Muscle layer of duodenum (tissue), 2 donors: ENCODE results near the gene TLX1.
A peak's percentile ranks its signal among the peaks of the same experiment; 100 is the strongest.

Experiments used
- H3K27ac ChIP-seq: one replicate; pipeline ENCODE4 v1.7.0; 2013; ENCODE audit warnings: mild to moderate bottlenecking, low read length
- H3K27me3 ChIP-seq: one replicate; pipeline ENCODE4 v1.7.0; 2013; ENCODE audit warnings: low read depth, mild to moderate bottlenecking, control low read depth, low read length
- H3K36me3 ChIP-seq, 2 donors: one replicate each; pipeline ENCODE4 v1.7.0; 2013; ENCODE audit warnings: low read length in 2 of 2, control low read depth in 1 of 2, mild to moderate bottlenecking in 1 of 2; ENCODE audit not compliant: insufficient read depth in 2 of 2, control insufficient read depth in 1 of 2
- H3K4me1 ChIP-seq, 2 donors: one replicate each; pipeline ENCODE4 v1.7.0; 2013; ENCODE audit warnings: low read length in 2 of 2, mild to moderate bottlenecking in 2 of 2, control low read depth in 1 of 2, moderate library complexity in 1 of 2; ENCODE audit not compliant: insufficient read depth in 2 of 2, control insufficient read depth in 1 of 2
- H3K4me3 ChIP-seq, 2 donors: one replicate each; pipeline ENCODE4 v1.7.0; 2013; ENCODE audit warnings: low read length in 2 of 2, low read depth in 1 of 2, mild to moderate bottlenecking in 1 of 2
- H3K9me3 ChIP-seq, 2 donors: one replicate each; pipeline ENCODE4 v1.7.0; 2013; ENCODE audit warnings: low read length in 2 of 2, control low read depth in 1 of 2, mild to moderate bottlenecking in 1 of 2; ENCODE audit not compliant: control insufficient read depth in 1 of 2
- donor health status: healthy.

TLX1 gene

GRCh38 chr10:101113890-101114403, 17.2 kb upstream of the TLX1 start:
- H3K36me3 ChIP-seq = no peaks in the 10 kb centered on the region
- H3K4me3 ChIP-seq = no peak overlapping the region
- H3K27ac ChIP-seq = no peak overlapping the region
- H3K27me3 ChIP-seq = no peaks in the 10 kb centered on the region
- no peaks in the 10 kb centered on the region for H3K4me1 ChIP-seq
- H3K9me3 ChIP-seq = no peaks in the 10 kb centered on the region

GRCh38 chr10:101114646-101115045, 16.5 kb upstream of the TLX1 start:
- H3K27me3 ChIP-seq = no peaks in the 10 kb centered on the region

GRCh38 chr10:101116754-101117153, 14.3 kb upstream of the TLX1 start:
- no peak overlapping the region for H3K4me3 ChIP-seq
- peaks cover 2% of the 10 kb centered on the region for H3K27me3 ChIP-seq
- H3K27ac ChIP-seq = no peak overlapping the region
- H3K4me1 ChIP-seq = peaks cover 0 to 3% of the 10 kb centered on the region in 2 donors
- H3K36me3 ChIP-seq = no peaks in the 10 kb centered on the region
- H3K9me3 ChIP-seq = no peaks in the 10 kb centered on the region

More at GRCh38 chr10:101114646-101115045, 16.5 kb upstream of the TLX1 start:
- H3K27ac ChIP-seq = no peak overlapping the region
- no peaks in the 10 kb centered on the region for H3K36me3 ChIP-seq
- no peak overlapping the region for H3K4me3 ChIP-seq
- H3K4me1 ChIP-seq = no peaks in the 10 kb centered on the region
- no peaks in the 10 kb centered on the region for H3K9me3 ChIP-seq

GRCh38 chr10:101118031-101118430, 13.1 kb upstream of the TLX1 start:
- Histone ChIP-seq H3K27me3 (peaks cover 14% of the 10 kb centered on the region), H3K9me3 (no peaks in the 10 kb centered on the region), H3K4me1 (peaks cover 0 to 10% of the 10 kb centered on the region in 2 donors), H3K36me3 (no peaks in the 10 kb centered on the region), H3K27ac (no peak overlapping the region), H3K4me3 (no peak overlapping the region)

- no peak overlapping the region for H3K27ac ChIP-seq
Observed at GRCh38 chr10:101120520-101120883, 10.6 kb upstream of the TLX1 start.

GRCh38 chr10:101120884-101121653, 10.0 kb upstream of the TLX1 start:
- no peaks in the 10 kb centered on the region for H3K9me3 ChIP-seq
- peak overlapping the region; percentile 70 to 74 for H3K4me3 ChIP-seq
- peaks cover 38% of the 10 kb centered on the region for H3K27me3 ChIP-seq
- H3K27ac ChIP-seq = no peak overlapping the region
- no peaks in the 10 kb centered on the region for H3K36me3 ChIP-seq
- peaks cover 0 to 18% of the 10 kb centered on the region in 2 donors for H3K4me1 ChIP-seq

More at GRCh38 chr10:101120520-101120883, 10.6 kb upstream of the TLX1 start:
- H3K36me3 ChIP-seq = no peaks in the 10 kb centered on the region
- no peaks in the 10 kb centered on the region for H3K9me3 ChIP-seq
- H3K4me1 ChIP-seq = peaks cover 0 to 18% of the 10 kb centered on the region in 2 donors
- H3K4me3 ChIP-seq = peak overlapping the region; percentile 70 to 74
- peaks cover 35% of the 10 kb centered on the region for H3K27me3 ChIP-seq

GRCh38 chr10:101121654-101122031, 9.5 kb upstream of the TLX1 start:
- peaks cover 0 to 18% of the 10 kb centered on the region in 2 donors for H3K4me1 ChIP-seq
- no peaks in the 10 kb centered on the region for H3K36me3 ChIP-seq
- peaks cover 42% of the 10 kb centered on the region for H3K27me3 ChIP-seq
- no peak overlapping the region for H3K27ac ChIP-seq
- H3K4me3 ChIP-seq = peak overlapping the region; percentile 70 to 74
- no peaks in the 10 kb centered on the region for H3K9me3 ChIP-seq

GRCh38 chr10:101122270-101123084, 8.6 kb upstream of the TLX1 start:
- no peaks in the 10 kb centered on the region for H3K9me3 ChIP-seq
- H3K27me3 ChIP-seq = peaks cover 50% of the 10 kb centered on the region
- peaks cover 0 to 18% of the 10 kb centered on the region in 2 donors for H3K4me1 ChIP-seq
- no peaks in the 10 kb centered on the region for H3K36me3 ChIP-seq
- no peak overlapping the region for H3K4me3 ChIP-seq
- no peak overlapping the region for H3K27ac ChIP-seq

GRCh38 chr10:101123085-101123814, 7.8 kb upstream of the TLX1 start:
- Histone ChIP-seq H3K27ac (no peak overlapping the region), H3K9me3 (no peaks in the 10 kb centered on the region), H3K27me3 (peaks cover 51% of the 10 kb centered on the region), H3K4me1 (peaks cover 0 to 18% of the 10 kb centered on the region in 2 donors), H3K36me3 (no peaks in the 10 kb centered on the region), H3K4me3 (peak overlapping the region in 1 of 2 donors; percentile 48)

GRCh38 chr10:101123815-101124617, 7.1 kb upstream of the TLX1 start:
- Histone ChIP-seq H3K27ac (no peak overlapping the region), H3K27me3 (peaks cover 51% of the 10 kb centered on the region), H3K36me3 (no peaks in the 10 kb centered on the region), H3K4me3 (peak overlapping the region in 1 of 2 donors; percentile 48), H3K9me3 (no peaks in the 10 kb centered on the region), H3K4me1 (peaks cover 0 to 18% of the 10 kb centered on the region in 2 donors)
